HG03432 (cell line): ENCODE measurements around the gene TMEM196.
"Not testable (repeated sequence)": the region's sequence is repeated elsewhere in the genome, so short reads cannot be mapped to it uniquely, and the experiment has no call there.

ENCODE experiments used
- ATAC-seq: cut with Tn5 transposase; IDR thresholded peaks from one replicate; pipeline ENCODE4 v1.9.1; 2021; ENCODE audit warnings: mild to moderate bottlenecking, moderate library complexity; ENCODE audit not compliant: unreplicated experiment

Gene TMEM196

GRCh38 chr7:19708397-19709248 is 64.8 kb downstream of the TMEM196 start, which contains the start of gene POLR1F:
Gene POLR1F, minus strand, starts transcription at chr7:19709037. Its CDS starts 21 bp downstream, at chr7:19709016.
- peak; percentile 99 for ATAC-seq

GRCh38 chr7:19707240-19707639 is 66.2 kb downstream of the TMEM196 start:
- no peak for ATAC-seq

GRCh38 chr7:19705663-19706062 is 67.8 kb downstream of the TMEM196 start:
- no peak for ATAC-seq

- ATAC-seq: no peak
Measured at GRCh38 chr7:19701471-19701870, 71.9 kb downstream of the TMEM196 start.

GRCh38 chr7:19700936-19701335 is 72.5 kb downstream of the TMEM196 start:
- no peak for ATAC-seq

- ATAC-seq: no peak
Measured at GRCh38 chr7:19698331-19698730, 75.1 kb downstream of the TMEM196 start.

- no peak for ATAC-seq
Measured at GRCh38 chr7:19696926-19697325, 76.5 kb downstream of the TMEM196 start.

GRCh38 chr7:19692111-19692828 is 81.1 kb downstream of the TMEM196 start:
- ATAC-seq: no peak

GRCh38 chr7:19690736-19691135 is 82.7 kb downstream of the TMEM196 start:
- ATAC-seq: no peak

GRCh38 chr7:19689130-19689529 is 84.3 kb downstream of the TMEM196 start:
- not testable (repeated sequence) for ATAC-seq

- ATAC-seq: no peak
Measured at GRCh38 chr7:19681596-19681995, 91.8 kb downstream of the TMEM196 start.

- peak; percentile 91 for ATAC-seq
Measured at GRCh38 chr7:19677180-19677579, 96.2 kb downstream of the TMEM196 start.

GRCh38 chr7:19675816-19676215 is 97.6 kb downstream of the TMEM196 start:
- no peak for ATAC-seq

- ATAC-seq: no peak
Measured at GRCh38 chr7:19674266-19674960, 99.0 kb downstream of the TMEM196 start.

- no peak for ATAC-seq
Measured at GRCh38 chr7:19670806-19671205, 102.6 kb downstream of the TMEM196 start.
